ENCODE data around the gene OTOG.

OTOG gene

GRCh38 chr11:17541330-17541885 lies 5.7 kb upstream of the OTOG start:
- no peak for DNase-seq

- no peak for DNase-seq
Measured at GRCh38 chr11:17542249-17542648, 4.8 kb upstream of the OTOG start.

- no peak for DNase-seq
Measured at GRCh38 chr11:17543041-17543440, 4.0 kb upstream of the OTOG start.

- no peak for DNase-seq
Measured at GRCh38 chr11:17543574-17544180, 3.4 kb upstream of the OTOG start.

GRCh38 chr11:17544181-17544622 lies 2.9 kb upstream of the OTOG start, which contains the start of gene USH1C:
USH1C (minus strand) TSS chr11:17544416; CDS start chr11:17544307, 109 bp downstream.
- no peak for DNase-seq

- DNase-seq, result no peak
Measured at GRCh38 chr11:17546240-17546639, 819 bp upstream of the OTOG start.

GRCh38 chr11:17547932-17548331 lies 873 bp downstream of the OTOG start:
- DNase-seq, result no peak

- no peak for DNase-seq
Measured at GRCh38 chr11:17548444-17548843, 1.4 kb downstream of the OTOG start.

GRCh38 chr11:17550450-17551346 lies 3.6 kb downstream of the OTOG start:
- DNase-seq, result no peak

- DNase-seq, result no peak
Measured at GRCh38 chr11:17551347-17552040, 4.4 kb downstream of the OTOG start.

- DNase-seq, result no peak
Measured at GRCh38 chr11:17552041-17552355, 4.9 kb downstream of the OTOG start.

GRCh38 chr11:17552392-17553248 lies 5.6 kb downstream of the OTOG start:
- no peak for DNase-seq

GRCh38 chr11:17553249-17553546 lies 6.1 kb downstream of the OTOG start:
- DNase-seq, result no peak

GRCh38 chr11:17554487-17554886 lies 7.4 kb downstream of the OTOG start:
- no peak for DNase-seq

- DNase-seq, result no peak
Measured at GRCh38 chr11:17556999-17557398, 9.9 kb downstream of the OTOG start.

- DNase-seq, result no peak
Measured at GRCh38 chr11:17558025-17558780, 11.1 kb downstream of the OTOG start.

- DNase-seq, result no peak
Measured at GRCh38 chr11:17558916-17559315, 11.9 kb downstream of the OTOG start.

- no peak for DNase-seq
Measured at GRCh38 chr11:17559341-17560087, 12.5 kb downstream of the OTOG start.

GRCh38 chr11:17560281-17561110 lies 13.4 kb downstream of the OTOG start:
- no peak for DNase-seq

GRCh38 chr11:17561111-17561415 lies 14.0 kb downstream of the OTOG start:
- no peak for DNase-seq

All from femur (tissue), 1 donor.